Mucosa of descending colon (tissue), 3 donors: Measurements from ENCODE around the gene ZNF24. TPM values are rescaled to one million over a fixed set of nuclear protein-coding genes. Genes with fewer than 3 reads are reported as not detected.

Source experiments
- ATAC-seq: fragments of 200-7000 bp; cut with Tn5 transposase; one replicate; pipeline ENCODE4 v1.9.1; 2020; ENCODE audit warnings: mild to moderate bottlenecking, moderate library complexity
- DNase-seq, 3 donors: peaks; one replicate each; pipeline ENCODE4 v3.0.0-alpha.2; 2020
- H3K36me3 ChIP-seq: fragments of 200-600 bp; one replicate; pipeline ENCODE4 v1.8.0; 2021; ENCODE audit warnings: low read depth, mild to moderate bottlenecking
- H3K4me1 ChIP-seq: fragments of 200-600 bp; one replicate; pipeline ENCODE4 v1.8.0; 2021; ENCODE audit warnings: low read depth, mild to moderate bottlenecking
- H3K4me3 ChIP-seq: fragments of 200-600 bp; one replicate; pipeline ENCODE4 v1.8.0; 2021; ENCODE audit warnings: mild to moderate bottlenecking
- H3K9me3 ChIP-seq: fragments of 200-600 bp; one replicate; pipeline ENCODE4 v1.8.0; 2021; ENCODE audit warnings: mild to moderate bottlenecking
- CTCF ChIP-seq: fragments of 200-600 bp; IDR thresholded peaks from one replicate; pipeline ENCODE4 v1.8.0; 2022; ENCODE audit warnings: antibody characterized with exemption, mild to moderate bottlenecking
- intact Hi-C, 2 donors: fragments of 100-400 bp; cut with DNase I in 1 of 2; cut with micrococcal nuclease in 1 of 2; formaldehyde crosslinking; loops; one replicate each; pipeline versions ENCODE4 v1.11.0 to v1.11.1; 2022; cut with DNase I, micrococcal nuclease
- total RNA-seq, 3 donors: library from RNA; stranded (reverse); fragmentation: NEBNext Ultra II Directional in 2 of 3; extraction: Animal tissue kit (Norgen Biotek cat#: 25700) in 2 of 3; gene quantifications; one replicate each; pipeline versions ENCODE4 v1.2.1 to v1.2.4, GENCODE V29; 2021 to 2023
- donor health status: DM: no; HTN: no; CAD: no; lungs with moderate emphysema.
- donor health status: DM: no; HTN: no; CAD: no.
- donor health status: DM: no; HTN: yes; CAD: no.

Gene ZNF24
- total RNA-seq, 3 donors from 2014 or later = 44.1 to 58.3 (median 48.9) TPM

- intact Hi-C loops = no loop called here
- H3K36me3 ChIP-seq = no peaks in the 10 kb centered on the region
- H3K4me1 ChIP-seq = peaks cover 7% of the 10 kb centered on the region
- TF ChIP-seq CTCF = no peak
- no peaks in the 10 kb centered on the region for H3K9me3 ChIP-seq
- ATAC-seq (no peak), DNase-seq (no peak)
- H3K4me3 ChIP-seq = no peak overlapping the region
Observed at GRCh38 chr18:35291166-35291565, 53.1 kb downstream of the ZNF24 start.

GRCh38 chr18:35290094-35290735, 54.0 kb downstream of the ZNF24 start, which contains the start of gene ZSCAN30:
Gene ZSCAN30, minus strand, starts transcription at chr18:35290229. Its CDS starts 25,877 bp downstream, at chr18:35264352.
- no peak for TF ChIP-seq CTCF
- H3K4me3 ChIP-seq = peak within 1 kb of the TSS; percentile 50
- intact Hi-C loops = no loop called here
- H3K9me3 ChIP-seq = no peaks in the 10 kb centered on the region
- ATAC-seq (peak; percentile 100), DNase-seq (peak; percentile 97 to 99 (median 97))
- peaks cover 7% of the 10 kb centered on the region for H3K4me1 ChIP-seq
- no peaks in the 10 kb centered on the region for H3K36me3 ChIP-seq

GRCh38 chr18:35289727-35290093, 54.5 kb downstream of the ZNF24 start:
- H3K4me1 ChIP-seq = peaks cover 7% of the 10 kb centered on the region
- intact Hi-C loops = loop anchor here in 1 of 2 donors (2.0 kb wide), 1 partner anchor 55 kb away; the partner anchor contains the start of gene ZNF24
- ATAC-seq (peak; percentile 52), DNase-seq (peak in 2 of 3 donors; percentile 48 to 55)
- H3K9me3 ChIP-seq = no peaks in the 10 kb centered on the region
- H3K36me3 ChIP-seq = no peaks in the 10 kb centered on the region
- H3K4me3 ChIP-seq = peak overlapping the region; percentile 50
- TF ChIP-seq CTCF = no peak

GRCh38 chr18:35289293-35289692, 54.9 kb downstream of the ZNF24 start:
- Histone ChIP-seq H3K4me1 (peaks cover 7% of the 10 kb centered on the region), H3K36me3 (no peaks in the 10 kb centered on the region), H3K4me3 (peak overlapping the region; percentile 50), H3K9me3 (no peaks in the 10 kb centered on the region)
- intact Hi-C loops = loop anchor here in 1 of 2 donors (2.0 kb wide), 1 partner anchor 56 kb away; the partner anchor contains the start of gene ZNF24
- no peak for DNase-seq
- ATAC-seq = no peak
- TF ChIP-seq CTCF = no peak

- DNase-seq = no peak
- ATAC-seq = no peak
- H3K4me1 ChIP-seq = no peaks in the 10 kb centered on the region
- H3K4me3 ChIP-seq = no peak overlapping the region
- intact Hi-C loops = no loop called here
- H3K9me3 ChIP-seq = no peaks in the 10 kb centered on the region
- no peak for TF ChIP-seq CTCF
- no peaks in the 10 kb centered on the region for H3K36me3 ChIP-seq
Observed at GRCh38 chr18:35284841-35285240, 59.4 kb downstream of the ZNF24 start.
